ENCODE data around the gene TBKBP1. TPM values are rescaled to one million over a fixed set of nuclear protein-coding genes. Genes with fewer than 3 reads are reported as not detected.
A peak's percentile ranks its signal among the peaks of the same experiment; 100 is the strongest.

The TBKBP1 gene
- total and polyA plus RNA-seq, 2 of the 4 experiments (the other 2 are of a cell fraction) = 3.4 to 8.5 TPM

- Histone ChIP-seq H2AK5ac (ENCODE audit: low read depth, low read length) (no peak overlapping the region), H2BK20ac (ENCODE audit: low read depth, low read length) (no peak overlapping the region), H3K4me1 (ENCODE audit: control insufficient read depth, insufficient read depth, low read length) (peaks cover 20% of the 10 kb centered on the region), H3K4me2 (ENCODE audit: low read depth, low read length) (no peak overlapping the region), H2AFZ (replicated peaks; ENCODE audit: low read length, poor library complexity) (no peak overlapping the region), H3K18ac (ENCODE audit: low read depth, low read length) (no peak overlapping the region), H3K27me3 (ENCODE audit: control insufficient read depth, insufficient read depth, low read length) (no peaks in the 10 kb centered on the region), H2BK15ac (ENCODE audit: low read depth, low read length) (no peak overlapping the region), H4K20me1 (ENCODE audit: insufficient read depth, low read length) (peaks cover 48% of the 10 kb centered on the region), H3K9ac (ENCODE audit: low read depth, low read length) (no peak overlapping the region), H4K8ac (ENCODE audit: low read depth in 2 of 2, low read length in 2 of 2) (no peak overlapping the region), H3K4me3 (ENCODE audit: insufficient read depth, low read depth, low read length) (no peak overlapping the region), H4K5ac (ENCODE audit: low read depth, low read length) (no peak overlapping the region), H3K36me3 (ENCODE audit: control insufficient read depth, insufficient read depth, low read length) (peaks cover 33% of the 10 kb centered on the region), H3K23ac (ENCODE audit: low read depth, low read length) (no peak overlapping the region; the same call in 1 of the 2 replicates), H3K56ac (ENCODE audit: extremely low read depth, insufficient read depth, low read length) (no peak overlapping the region), H2BK5ac (ENCODE audit: low read depth, low read length, poor library complexity, severe bottlenecking) (peak overlapping the region; percentile 42), H3K14ac (replicated peaks; ENCODE audit: low read depth, low read length) (peak overlapping the region; percentile 55; the same call in 1 of the 2 replicates), H2AK9ac (replicated peaks; ENCODE audit: low read depth, low read length, poor library complexity) (peak overlapping the region; percentile 31), H3K79me1 (ENCODE audit: low read depth in 1 of 2, low read length in 2 of 2) (peaks cover 17 to 41% of the 10 kb centered on the region in 2 experiments), H3K9me1 (ENCODE audit: insufficient read depth, low read length) (peaks cover 17% of the 10 kb centered on the region), H4K91ac (ENCODE audit: insufficient read depth, low read depth, low read length) (no peak overlapping the region), H3K9me3 (ENCODE audit: control insufficient read depth, insufficient read depth, low read length) (no peaks in the 10 kb centered on the region), H3K27ac (ENCODE audit: insufficient read depth, low read length) (no peak overlapping the region), H2BK120ac (ENCODE audit: low read depth, low read length) (no peak overlapping the region), H3K4ac (ENCODE audit: low read depth, low read length) (no peak overlapping the region)
- CTCF ChIA-PET = interaction anchor here (0.6 kb wide), 1 partner anchor 16 kb away, joined by 4 read pairs; no protein-coding TSS in a partner anchor
- dilution Hi-C loops (cut with HindIII; ENCODE audit: low sequenced_read_pairs, unreplicated experiment) = no loop called here
- intact Hi-C loops (cut with micrococcal nuclease) = no loop called here
- in situ Hi-C loops (cut with MboI; ENCODE audit: low sequenced_read_pairs) = no loop called here
- POLR2A ChIA-PET (ENCODE audit: unreplicated experiment) = no interaction called here
- WGBS, 2 experiments (ENCODE audit: extremely low coverage in 2 of 2, insufficient read length in 1 of 2) = no CpG with 5 or more reads among the region's 4 CpGs
- DNase-seq = no peak
- TF ChIP-seq, protein P1, sequence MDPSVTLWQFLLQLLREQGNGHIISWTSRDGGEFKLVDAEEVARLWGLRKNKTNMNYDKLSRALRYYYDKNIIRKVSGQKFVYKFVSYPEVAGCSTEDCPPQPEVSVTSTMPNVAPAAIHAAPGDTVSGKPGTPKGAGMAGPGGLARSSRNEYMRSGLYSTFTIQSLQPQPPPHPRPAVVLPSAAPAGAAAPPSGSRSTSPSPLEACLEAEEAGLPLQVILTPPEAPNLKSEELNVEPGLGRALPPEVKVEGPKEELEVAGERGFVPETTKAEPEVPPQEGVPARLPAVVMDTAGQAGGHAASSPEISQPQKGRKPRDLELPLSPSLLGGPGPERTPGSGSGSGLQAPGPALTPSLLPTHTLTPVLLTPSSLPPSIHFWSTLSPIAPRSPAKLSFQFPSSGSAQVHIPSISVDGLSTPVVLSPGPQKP (IDR thresholded peaks at IDR 0.05; ENCODE audit: borderline replicate concordance, low read depth, low read length) = no peak
- no peak for TF ChIP-seq MAFK (IDR thresholded peaks at IDR 0.05; ENCODE audit: low read depth, low read length)
- no peak for TF ChIP-seq RAD21 (IDR thresholded peaks at IDR 0.05; ENCODE audit: low read length)
- TF ChIP-seq CTCF (conservative IDR thresholded peaks at IDR 0.05; ENCODE audit: low read depth, low read length) = no peak
- TF ChIP-seq NFE2L2 (IDR thresholded peaks at IDR 0.05; ENCODE audit: low read depth, low read length) = no peak
- TF ChIP-seq POLR2A (IDR thresholded peaks at IDR 0.05; ENCODE audit: low read depth, low read length) = no peak
- no peak for TF ChIP-seq RCOR1 (IDR thresholded peaks at IDR 0.05; ENCODE audit: insufficient replicate concordance, low read length)
- no peak for TF ChIP-seq RFX5 (IDR thresholded peaks at IDR 0.05; ENCODE audit: low read depth, low read length)
- TF ChIP-seq CHD1 (IDR thresholded peaks at IDR 0.05; ENCODE audit: low read depth, low read length) = no peak
- TF ChIP-seq FOS (IDR thresholded peaks at IDR 0.05; ENCODE audit: low read depth, low read length) = no peak
- TF ChIP-seq MXI1 (IDR thresholded peaks at IDR 0.05; ENCODE audit: borderline replicate concordance, low read depth, low read length) = no peak
- TF ChIP-seq MAZ (IDR thresholded peaks at IDR 0.05; ENCODE audit: borderline replicate concordance, low read depth, low read length) = no peak
- TF ChIP-seq SMC3 (IDR thresholded peaks at IDR 0.05; ENCODE audit: low read depth, low read length) = no peak
- no peak for TF ChIP-seq BHLHE40 (IDR thresholded peaks at IDR 0.05; ENCODE audit: low read depth, low read length)
- TF ChIP-seq USF2 (IDR thresholded peaks at IDR 0.05; ENCODE audit: low read depth, low read length) = no peak
- TF ChIP-seq CEBPB (IDR thresholded peaks at IDR 0.05; ENCODE audit: low read depth, low read length) = no peak
- BruUV-seq (replicated peaks) = no TSS peak
- ATAC-seq (ENCODE audit: low read depth) = no peak
These were observed 9.3 kb upstream of the TBKBP1 start for GRCh38 chr17:47684535-47685193.

Measured in IMR-90 (cell line).